ENCODE data around the gene ATXN1. TPM values are rescaled to one million over a fixed set of nuclear protein-coding genes. Genes with fewer than 3 reads are reported as not detected.

Gene ATXN1
- total RNA-seq, 1 experiment from 2014 or later = 5.6 TPM

GRCh38 chr6:16619777-16620176, 141.5 kb downstream of the ATXN1 start:
- H3K4me3 Mint-ChIP-seq = no peak overlapping the region

More at GRCh38 chr6:16619777-16620176, 141.5 kb downstream of the ATXN1 start:
- Histone ChIP-seq H3K14ac (ENCODE audit: insufficient read depth, low read length) (no peak overlapping the region), H2AFZ (ENCODE audit: low read length) (no peak overlapping the region), H3K23me2 (ENCODE audit: insufficient read length, low read depth, low read length, poor library complexity, severe bottlenecking) (no peaks in the 10 kb centered on the region), H2AK5ac (ENCODE audit: insufficient read length, low read length) (no peak overlapping the region), H4K20me1 (ENCODE audit: control insufficient read depth, insufficient read depth, insufficient read length) (no peaks in the 10 kb centered on the region), H3K79me1 (ENCODE audit: insufficient read depth, low read depth, low read length, poor library complexity, severe bottlenecking) (no peaks in the 10 kb centered on the region), H4K8ac (replicated peaks; ENCODE audit: insufficient read length, low read depth, low read length) (no peak overlapping the region), H3K79me2 (ENCODE audit: insufficient read depth, low read length) (no peaks in the 10 kb centered on the region), H2BK5ac (ENCODE audit: insufficient read length, low read length) (no peak overlapping the region), H2BK12ac (ENCODE audit: insufficient read length, low read depth, low read length) (no peak overlapping the region), H3K27me3 (ENCODE audit: insufficient read depth, low read length) (no peaks in the 10 kb centered on the region), H3K27ac (ENCODE audit: insufficient read length, low read depth, low read length) (no peak overlapping the region), H3K23ac (ENCODE audit: insufficient read length, low read depth, low read length) (no peak overlapping the region), H3K56ac (ENCODE audit: insufficient read length, low read depth, low read length) (no peak overlapping the region), H4K91ac (ENCODE audit: insufficient read length, low read depth, low read length) (no peak overlapping the region), H3K18ac (ENCODE audit: insufficient read length, low read depth, low read length) (no peak overlapping the region), H2BK15ac (ENCODE audit: low read depth, low read length) (no peak overlapping the region), H2BK20ac (ENCODE audit: low read depth, low read length, poor library complexity, severe bottlenecking) (no peak overlapping the region), H4K5ac (ENCODE audit: insufficient read length, low read depth, low read length) (no peak overlapping the region), H3K4ac (ENCODE audit: low read depth, low read length) (no peak overlapping the region), H3K4me2 (ENCODE audit: insufficient read depth, insufficient read length, low read length) (no peak overlapping the region), H3K4me1 (ENCODE audit: insufficient read depth, low read length) (no peaks in the 10 kb centered on the region), H2BK120ac (ENCODE audit: low read depth, low read length, poor library complexity, severe bottlenecking) (no peak overlapping the region), H3T11ph (ENCODE audit: low read length) (no peak overlapping the region), H3K9ac (ENCODE audit: extremely low read depth, insufficient read length, low read length) (no peak overlapping the region), H3K9me3 (ENCODE audit: control insufficient read depth, low read depth, low read length) (no peaks in the 10 kb centered on the region)
- DNase-seq = no peak
- no peak for TF ChIP-seq CTCF (conservative IDR thresholded peaks at IDR 0.05)
- no peaks in the 10 kb centered on the region for H3K36me3 Mint-ChIP-seq (ENCODE audit: insufficient read depth in 1 of 3, low read depth in 3 of 3)
- no peaks in the 10 kb centered on the region for H3K4me1 Mint-ChIP-seq
- H3K27ac Mint-ChIP-seq = no peak overlapping the region
- no peaks in the 10 kb centered on the region for H3K27me3 Mint-ChIP-seq (ENCODE audit: low read depth)
- H3K9me3 Mint-ChIP-seq = no peaks in the 10 kb centered on the region
- WGBS (ENCODE audit: extremely low coverage, insufficient read length, low lambda C conversion rate) = no CpG with 5 or more reads among the region's 2 CpGs
